GM19239 (cell line): ENCODE measurements around the gene RAF1.
"Not testable (repeated sequence)": the region's sequence is repeated elsewhere in the genome, so short reads cannot be mapped to it uniquely, and the experiment has no call there.

Experiments used
- DNase-seq: peaks from one replicate; pipeline ENCODE4 v3.0.0; 2011; ENCODE audit warnings: low spot score; ENCODE audit not compliant: insufficient read length
- FAIRE-seq: peaks from 2 replicates; lab custom pipeline; 2011; peaks lifted over from hg19 to GRCh38; lab: Jason Lieb, UNC

The RAF1 gene

DNA sequence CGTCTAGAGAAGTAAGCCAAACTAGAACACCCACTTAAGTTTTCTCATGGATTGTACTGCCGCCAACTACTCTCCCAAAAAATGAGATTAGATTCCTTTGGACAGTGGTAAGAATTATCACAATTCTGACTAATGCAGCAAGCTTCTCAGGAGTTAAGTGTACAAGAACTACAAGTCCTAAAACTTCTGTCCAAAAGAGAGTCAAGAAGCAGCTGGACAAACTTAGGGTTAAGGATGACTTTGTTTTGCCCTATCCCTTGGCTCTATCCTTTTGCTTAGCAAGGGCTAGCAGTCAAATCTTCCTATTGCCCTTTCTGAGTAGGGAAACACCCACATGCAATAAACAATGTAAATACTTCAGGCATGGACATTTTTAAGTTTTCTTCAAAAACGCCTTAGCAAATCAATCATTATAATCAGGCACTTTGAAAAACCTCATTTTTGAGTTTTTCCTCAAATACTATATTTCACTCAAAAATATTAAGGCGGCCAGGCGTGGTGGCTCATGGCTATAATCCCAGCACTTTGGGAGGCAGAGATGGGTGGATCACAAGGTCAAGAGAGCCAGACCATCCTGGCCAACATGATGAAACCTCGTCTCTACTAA, 19.5 kb downstream of the RAF1 start:
- DNase-seq (no peak), FAIRE-seq (peak; percentile 54)

- no peak for DNase-seq
- FAIRE-seq = no peak
Observed at GRCh38 chr3:12643724-12644123, 20.2 kb downstream of the RAF1 start.

DNA sequence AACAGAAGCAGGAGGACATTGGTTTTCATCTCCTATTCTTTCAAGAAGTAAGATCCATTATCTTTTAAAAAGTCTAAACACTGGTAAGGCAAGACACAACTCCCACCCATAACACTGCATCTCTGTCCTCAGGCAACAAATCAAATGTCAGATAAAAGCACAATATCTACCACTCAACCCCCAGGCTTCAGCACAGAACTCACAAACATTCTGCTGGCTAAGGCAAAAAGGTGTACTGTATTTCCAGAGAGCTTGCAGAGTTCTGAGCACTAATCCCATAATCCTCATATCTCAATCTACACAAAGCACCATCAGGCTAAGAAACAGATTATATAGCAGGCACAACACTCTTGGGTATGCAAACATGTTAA, 20.9 kb downstream of the RAF1 start:
- no peak for DNase-seq
- no peak for FAIRE-seq

GRCh38 chr3:12640853-12641252, 23.1 kb downstream of the RAF1 start:
- FAIRE-seq, DNase-seq: not testable (repeated sequence)

- FAIRE-seq (no peak), DNase-seq (no peak)
Observed at GRCh38 chr3:12638105-12638504, 25.8 kb downstream of the RAF1 start.

DNA sequence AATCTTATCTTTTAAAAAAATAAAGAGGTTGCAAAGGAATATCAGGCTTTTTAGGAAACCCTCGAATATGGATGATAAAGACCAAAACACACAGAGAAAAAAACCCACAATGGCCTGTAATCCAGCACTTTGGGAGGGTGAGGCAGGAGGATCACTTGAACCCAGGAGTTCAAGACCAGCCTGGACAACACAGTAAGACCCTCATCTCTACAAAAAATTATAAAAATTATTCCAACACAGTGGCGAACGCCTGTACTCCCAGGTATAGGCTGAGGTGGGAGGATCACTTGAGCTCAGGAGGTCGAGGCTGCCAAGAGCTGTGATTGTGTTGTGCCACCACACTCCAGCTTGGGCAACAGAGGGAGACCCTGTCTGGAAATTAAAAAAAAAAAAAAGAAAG, 30.8 kb downstream of the RAF1 start:
- DNase-seq (no peak), FAIRE-seq (no peak)

- DNase-seq (no peak), FAIRE-seq (no peak)
Observed at GRCh38 chr3:12632523-12632922, 31.4 kb downstream of the RAF1 start.

GRCh38 chr3:12630843-12631242, 33.1 kb downstream of the RAF1 start:
- DNase-seq, FAIRE-seq: not testable (repeated sequence)

DNA sequence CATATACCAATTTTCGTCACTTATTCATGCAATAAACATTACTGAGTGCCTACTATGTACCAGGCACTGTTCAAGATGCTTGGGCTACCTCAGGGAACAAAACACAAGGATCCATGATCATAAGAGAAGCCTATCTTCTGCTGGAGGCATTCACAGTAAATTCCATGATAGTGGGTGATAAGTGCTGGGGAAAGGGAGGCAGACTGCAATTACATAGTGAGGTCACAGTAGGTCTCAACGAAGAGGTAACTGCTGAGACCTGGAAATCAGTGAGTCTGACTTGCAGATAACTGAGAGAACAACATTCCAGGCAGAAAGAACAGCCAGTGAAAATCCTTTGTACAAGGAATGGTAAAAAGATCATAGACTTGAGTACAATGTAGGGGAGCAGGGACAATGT, 33.6 kb downstream of the RAF1 start:
- DNase-seq (no peak), FAIRE-seq (no peak)

- FAIRE-seq (no peak), DNase-seq (no peak)
Observed at GRCh38 chr3:12629560-12629959, 34.4 kb downstream of the RAF1 start.

DNA sequence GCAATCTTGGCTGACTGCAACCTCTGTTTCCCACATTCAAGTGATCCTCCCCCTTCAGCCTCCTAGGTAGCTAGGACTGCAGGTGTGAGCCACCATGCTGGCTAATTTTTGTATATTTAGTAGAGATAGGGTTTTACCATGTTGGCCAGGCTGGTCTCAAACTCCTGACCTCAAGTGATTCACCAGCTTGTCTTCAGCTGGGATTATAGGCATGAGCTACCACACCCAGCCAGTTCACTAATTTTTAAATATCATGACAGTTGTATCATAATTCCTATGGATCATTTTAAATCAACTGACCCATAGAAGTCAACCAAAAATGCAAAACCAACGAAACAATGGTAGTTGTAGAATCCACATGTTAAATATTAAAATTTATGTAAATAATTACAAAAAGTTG, 35.1 kb downstream of the RAF1 start:
- no peak for DNase-seq

DNA sequence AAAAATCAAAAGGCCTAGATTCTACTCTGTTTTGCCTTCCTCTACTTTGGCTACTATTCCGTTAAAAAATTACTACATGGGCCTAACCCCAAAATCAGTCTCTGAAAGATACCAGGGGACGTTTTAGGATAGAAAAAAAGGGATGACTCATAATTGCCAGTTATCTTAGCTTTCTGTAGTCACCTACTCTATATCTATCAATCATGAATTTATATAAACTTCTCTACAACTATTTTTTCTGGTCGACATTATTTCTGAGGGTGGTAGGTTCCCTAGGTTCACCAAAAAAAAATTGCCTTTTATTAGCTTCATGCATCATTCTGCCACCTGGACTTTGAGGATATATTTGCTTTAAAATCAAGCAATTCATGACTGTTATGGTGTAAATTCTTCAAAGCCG, 36.5 kb downstream of the RAF1 start:
- DNase-seq (no peak), FAIRE-seq (no peak)

More for the DNA sequence above, 35.1 kb downstream of the RAF1 start:
- no peak for FAIRE-seq

DNA sequence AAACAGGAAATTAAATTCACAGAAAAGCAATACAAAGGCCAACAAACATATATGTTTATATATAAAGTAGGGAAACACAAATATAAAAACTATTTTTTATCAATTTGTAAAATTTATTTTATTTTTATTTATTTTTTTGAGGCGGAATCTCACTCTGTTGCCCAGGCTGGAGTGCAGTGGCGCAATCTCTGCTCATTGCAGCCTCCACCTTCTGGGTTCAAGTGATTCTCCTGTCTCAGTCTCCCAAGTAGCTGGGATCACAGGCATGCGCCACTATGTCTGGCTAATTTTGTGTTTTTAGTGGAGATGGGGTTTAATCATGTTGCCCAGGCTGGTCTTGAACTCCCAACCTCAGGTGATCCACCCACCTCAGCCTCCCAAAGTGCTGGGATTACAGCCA, 39.0 kb downstream of the RAF1 start:
- DNase-seq, FAIRE-seq: not testable (repeated sequence)

DNA sequence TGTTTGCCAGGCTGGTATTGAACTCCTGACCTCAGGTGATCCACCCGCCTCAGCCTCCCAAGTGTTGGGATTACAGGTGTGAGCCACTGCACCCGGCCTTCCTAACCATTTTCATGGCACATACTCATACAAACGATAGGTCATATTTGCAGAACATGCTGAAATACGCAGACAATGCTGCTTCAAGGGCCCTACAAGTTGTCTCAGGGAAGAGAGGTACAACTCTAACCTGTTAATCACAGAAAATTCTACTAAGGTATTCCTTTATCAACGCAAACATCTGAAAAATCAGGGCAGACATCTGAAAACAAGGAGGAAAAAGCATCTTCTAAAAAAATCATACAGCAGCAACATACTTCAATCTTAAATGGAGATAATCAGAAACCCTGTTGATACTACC, 39.9 kb downstream of the RAF1 start:
- no peak for FAIRE-seq
- DNase-seq = no peak

DNA sequence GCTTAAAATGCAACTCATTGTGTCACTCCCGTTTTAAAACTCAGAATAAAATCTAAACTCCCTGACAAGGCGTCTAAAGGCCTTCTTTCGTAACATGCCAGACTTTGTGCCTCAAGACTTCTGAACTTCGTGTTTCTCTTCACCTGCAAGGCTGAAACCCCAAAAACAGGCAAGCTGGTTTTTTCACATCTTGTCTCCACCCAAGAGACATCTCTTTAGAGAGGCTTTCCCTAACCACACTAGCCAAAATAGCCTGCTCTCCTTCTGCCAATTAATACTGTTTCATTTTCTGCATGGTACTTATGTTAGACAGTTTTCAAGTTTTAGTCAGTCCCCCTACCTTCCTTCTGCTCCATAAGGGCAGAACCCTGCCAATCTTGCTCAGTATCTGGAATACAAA, 41.6 kb downstream of the RAF1 start:
- peak; percentile 58 for FAIRE-seq
- no peak for DNase-seq

GRCh38 chr3:12620729-12621128, 43.2 kb downstream of the RAF1 start:
- no peak for DNase-seq
- FAIRE-seq = no peak

DNA sequence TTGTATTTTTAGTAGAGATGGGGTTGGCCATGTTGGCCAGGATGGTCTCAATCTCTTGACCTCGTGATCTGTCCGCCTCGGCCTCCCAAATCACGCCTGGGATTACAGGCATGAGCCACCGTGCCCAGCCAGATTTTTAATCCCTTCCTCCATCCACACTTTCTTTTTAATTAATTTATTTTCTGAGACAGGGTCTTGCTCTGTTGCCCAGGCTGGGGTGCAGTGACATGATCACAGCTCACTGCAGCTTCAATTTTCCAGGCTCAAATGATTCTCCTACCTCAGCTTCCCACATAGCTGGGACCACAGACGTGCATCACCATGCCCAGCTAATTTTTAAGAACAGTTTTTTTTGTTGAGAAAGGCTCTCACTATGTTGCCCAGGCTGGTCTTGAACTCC, 43.6 kb downstream of the RAF1 start:
- DNase-seq = no peak
- no peak for FAIRE-seq

- DNase-seq = no peak
- FAIRE-seq = no peak
Observed at GRCh38 chr3:12618426-12618825, 45.5 kb downstream of the RAF1 start.

DNA sequence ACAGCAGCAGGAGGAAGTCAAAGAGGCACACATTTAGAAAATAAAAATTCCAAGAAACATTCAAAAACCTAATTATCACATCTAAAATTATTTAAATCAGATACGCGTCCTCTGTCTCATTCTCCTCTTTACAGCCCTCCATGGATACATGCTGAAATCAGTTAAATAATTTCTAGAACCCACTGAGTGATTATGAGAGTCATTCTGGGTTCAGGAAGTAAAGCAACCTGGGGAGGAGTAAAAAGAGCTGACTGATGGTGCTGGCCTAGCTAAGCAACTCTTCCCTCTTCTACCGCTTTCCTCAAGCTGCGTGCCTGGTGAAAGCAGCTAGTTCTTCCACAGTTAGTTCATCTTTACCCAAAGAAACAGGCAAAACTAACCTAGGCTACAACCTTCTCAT, 48.7 kb downstream of the RAF1 start:
- no peak for FAIRE-seq
- no peak for DNase-seq

GRCh38 chr3:12613250-12613649, 50.7 kb downstream of the RAF1 start:
- FAIRE-seq (no peak), DNase-seq (no peak)

DNA sequence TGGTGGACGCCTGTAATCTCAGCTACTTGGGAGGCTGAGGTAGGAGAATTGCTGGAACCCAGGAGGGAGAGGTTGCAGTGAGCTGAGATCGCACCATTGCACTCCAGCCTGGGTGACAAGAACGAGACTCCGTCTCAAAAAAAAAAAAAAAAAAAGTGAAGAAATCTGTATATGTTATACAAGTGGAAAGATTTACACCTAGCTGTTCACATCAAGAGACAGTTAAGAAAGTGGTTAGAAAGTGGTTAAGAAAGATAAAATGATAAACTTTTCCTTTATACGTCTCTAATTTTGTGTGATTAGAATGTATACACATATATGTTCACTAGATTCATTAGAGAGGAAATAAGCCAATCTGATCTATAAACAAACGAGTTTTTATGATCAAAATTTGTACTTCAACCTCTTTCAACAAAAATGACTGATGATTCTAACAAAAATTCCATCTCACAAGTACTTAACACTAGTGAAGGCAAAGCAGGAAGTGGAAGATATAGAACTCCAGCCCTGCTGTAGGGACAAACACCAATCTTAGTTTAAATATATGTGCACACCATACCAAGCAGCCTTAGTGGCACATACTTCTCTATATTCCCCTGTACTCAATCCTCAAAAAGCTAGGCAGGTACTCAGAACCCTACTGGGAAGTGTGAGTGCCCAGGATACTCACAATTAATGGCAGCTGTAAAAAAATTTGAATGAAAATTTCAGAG, 51.2 kb downstream of the RAF1 start:
- DNase-seq = no peak
- no peak for FAIRE-seq

- DNase-seq (no peak), FAIRE-seq (no peak)
Observed at GRCh38 chr3:12611117-12611516, 52.8 kb downstream of the RAF1 start.
